SK-N-SH (cell line): ENCODE results near the gene TMEM165.

Experiments
- CTCF ChIP-seq: fragments of 200-600 bp; sonication (generic); IDR thresholded peaks from 2 replicates; pipeline ENCODE4 v1.6.1; 2017; ENCODE audit warnings: antibody characterized with exemption, mild to moderate bottlenecking, moderate library complexity
- FOXJ3 ChIP-seq: sonication (generic); formaldehyde crosslinking; IDR thresholded peaks from 2 replicates; pipeline ENCODE4 v1.5.1; 2020; ENCODE audit warnings: mild to moderate bottlenecking, missing genetic modification reagents
- GATA2 ChIP-seq: sonication (generic); formaldehyde crosslinking; IDR thresholded peaks from 2 replicates; pipeline ENCODE4 v1.5.0; 2020; ENCODE audit warnings: mild to moderate bottlenecking, missing genetic modification reagents
- JUND ChIP-seq: IDR thresholded peaks from 2 replicates; pipeline ENCODE4 v1.4.0; 2012
- MAX ChIP-seq: IDR thresholded peaks from 2 replicates; pipeline ENCODE4 v1.4.0; 2012; ENCODE audit warnings: low read depth
- POLR2AphosphoS5 ChIP-seq: IDR thresholded peaks from 2 replicates; pipeline ENCODE4 v1.6.1; 2012; ENCODE audit warnings: low read depth, low read length
- RAD21 ChIP-seq: IDR thresholded peaks from 2 replicates; pipeline ENCODE4 v1.6.1; 2012; ENCODE audit warnings: mild to moderate bottlenecking, low read length
- REST ChIP-seq: IDR thresholded peaks from 2 replicates; pipeline ENCODE4 v1.6.1; 2012; ENCODE audit warnings: mild to moderate bottlenecking, low read depth, low read length, moderate library complexity
- RFX5 ChIP-seq: IDR thresholded peaks from 2 replicates; pipeline ENCODE4 v1.6.1; 2012; ENCODE audit warnings: mild to moderate bottlenecking, improper control_type of control experiment, low read length

GRCh38 chr4:55397520-55398321 is 2.0 kb downstream of the TMEM165 start:
- TF ChIP-seq CTCF (no peak), FOXJ3 (CRISPR knock-in tag) (no peak), POLR2AphosphoS5 (no peak), GATA2 (CRISPR knock-in tag) (no peak), RFX5 (no peak), RAD21 (no peak), JUND (no peak), REST (no peak), MAX (no peak)
